Right lobe of liver (tissue), 6 donors: ENCODE measurements around the gene STX3. TPM values are rescaled to one million over a fixed set of nuclear protein-coding genes. Genes with fewer than 3 reads are reported as not detected.
"Not testable (repeated sequence)": the region's sequence is repeated elsewhere in the genome, so short reads cannot be mapped to it uniquely, and the experiment has no call there.

Experiments used
- ATAC-seq, 4 donors: fragments of 200-7000 bp; cut with Tn5 transposase; one replicate each; pipeline ENCODE4 v1.9.1; 2020; ENCODE audit warnings: mild to moderate bottlenecking in 4 of 4, moderate library complexity in 4 of 4
- DNase-seq, 3 donors: peaks; one replicate each; pipeline ENCODE4 v3.0.0-alpha.2; 2020
- H3K27ac ChIP-seq, 3 donors: fragments of 200-600 bp; one replicate each; pipeline ENCODE4 v1.8.0; 2022
- H3K27me3 ChIP-seq, 2 donors: fragments of 200-600 bp; one replicate each; pipeline ENCODE4 v1.8.0; 2022
- H3K36me3 ChIP-seq, 4 donors: fragments of 200-600 bp; sonication (generic) in 1 of 4; one replicate each; pipeline versions ENCODE4 v1.5.1 to v1.8.0; 2017 to 2022; ENCODE audit warnings: control low read depth in 1 of 4
- H3K4me1 ChIP-seq, 4 donors: fragments of 200-600 bp; sonication (generic) in 1 of 4; one replicate each; pipeline versions ENCODE4 v1.5.1 to v1.8.0; 2017 to 2022; ENCODE audit warnings: control low read depth in 1 of 4
- H3K4me3 ChIP-seq, 3 donors: fragments of 200-600 bp; one replicate each; pipeline ENCODE4 v1.8.0; 2022
- H3K9me3 ChIP-seq, 4 donors: fragments of 200-600 bp; sonication (generic) in 1 of 4; one replicate each; pipeline versions ENCODE4 v1.5.1 to v1.8.0; 2017 to 2022; ENCODE audit warnings: control low read depth in 1 of 4
- POLR2A ChIP-seq: fragments of 450-650 bp; IDR thresholded peaks from one replicate; pipeline ENCODE4 v1.6.1; 2017; ENCODE audit warnings: antibody characterized with exemption, mild to moderate bottlenecking
- WGBS: methylation state at CpG from one replicate; pipeline ENCODE4 v1.1.6; 2018; ENCODE audit warnings: low coverage, low lambda C conversion rate; ENCODE audit not compliant: insufficient coverage; ENCODE audit errors: missing lambda C conversion rate; 5-methylcytosine and 5-hydroxymethylcytosine counted together
- intact Hi-C, 2 donors: fragments of 100-400 bp; cut with DNase I; formaldehyde crosslinking; loops; one replicate each; pipeline versions ENCODE4 v1.11.2 to v1.14.1; 2022
- total RNA-seq, 6 experiments: library from RNA; depleted of rRNA in 2 of 6; stranded (reverse); fragments of >200 nt in 2 of 6; fragmentation: NEBNext Ultra II Directional in 3 of 6; extraction: Animal tissue kit (Norgen Biotek cat#: 25700) in 3 of 6; gene quantifications; one replicate each; pipeline versions ENCODE4 v1.1.0 to v1.2.4, GENCODE V29; 2016 to 2023
- TF ChIP-seq, protein P1 (sequence below), 4 donors: fragments of 200-600 bp in 3 of 4; fragments of 450-650 bp in 1 of 4; IDR thresholded peaks; one replicate each; pipeline versions ENCODE4 v1.5.1 to v1.8.0; 2016 to 2022; ENCODE audit warnings: antibody characterized with exemption in 4 of 4, mild to moderate bottlenecking in 2 of 4
- donor health status: DM: no; HTN: yes; CAD: no.
- donor health status: DM: no; HTN: no; CAD: no.
- donor health status: DM: no; HTN: no; CAD: no.
- donor health status: DM: no; HTN: yes; CAD: no.
- donor health status: DM: no; HTN: yes; CAD: no.

Gene STX3
- total RNA-seq, 6 experiments from 2014 or later: 4.5 to 16.5 (median 8.6) TPM

DNA sequence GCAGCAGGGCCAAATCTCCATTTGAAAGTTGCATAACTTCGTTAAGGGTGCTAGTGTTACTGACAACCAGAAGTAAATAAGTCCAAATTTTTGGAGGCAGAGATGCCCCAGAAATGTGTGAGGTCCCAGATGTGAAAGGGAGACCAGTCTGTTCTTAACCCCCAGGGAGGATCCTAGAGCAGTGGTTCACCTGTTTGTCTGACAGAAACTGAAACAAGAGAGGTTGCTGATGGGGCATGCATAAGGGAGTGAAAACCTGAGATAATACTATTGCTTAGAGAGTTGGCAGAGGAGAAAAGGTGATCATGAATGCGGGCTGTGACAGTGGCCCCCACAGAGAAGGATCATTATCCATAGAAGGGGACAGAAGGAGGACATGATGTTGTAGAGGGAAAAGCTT, 86.3 kb downstream of the STX3 start:
- no peaks in the 10 kb centered on the region for H3K9me3 ChIP-seq
- no peak for DNase-seq
- TF ChIP-seq, protein P1, sequence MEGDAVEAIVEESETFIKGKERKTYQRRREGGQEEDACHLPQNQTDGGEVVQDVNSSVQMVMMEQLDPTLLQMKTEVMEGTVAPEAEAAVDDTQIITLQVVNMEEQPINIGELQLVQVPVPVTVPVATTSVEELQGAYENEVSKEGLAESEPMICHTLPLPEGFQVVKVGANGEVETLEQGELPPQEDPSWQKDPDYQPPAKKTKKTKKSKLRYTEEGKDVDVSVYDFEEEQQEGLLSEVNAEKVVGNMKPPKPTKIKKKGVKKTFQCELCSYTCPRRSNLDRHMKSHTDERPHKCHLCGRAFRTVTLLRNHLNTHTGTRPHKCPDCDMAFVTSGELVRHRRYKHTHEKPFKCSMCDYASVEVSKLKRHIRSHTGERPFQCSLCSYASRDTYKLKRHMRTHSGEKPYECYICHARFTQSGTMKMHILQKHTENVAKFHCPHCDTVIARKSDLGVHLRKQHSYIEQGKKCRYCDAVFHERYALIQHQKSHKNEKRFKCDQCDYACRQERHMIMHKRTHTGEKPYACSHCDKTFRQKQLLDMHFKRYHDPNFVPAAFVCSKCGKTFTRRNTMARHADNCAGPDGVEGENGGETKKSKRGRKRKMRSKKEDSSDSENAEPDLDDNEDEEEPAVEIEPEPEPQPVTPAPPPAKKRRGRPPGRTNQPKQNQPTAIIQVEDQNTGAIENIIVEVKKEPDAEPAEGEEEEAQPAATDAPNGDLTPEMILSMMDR (IDR thresholded peaks at IDR 0.05): no peak
- no peak for TF ChIP-seq POLR2A
- no peaks in the 10 kb centered on the region for H3K36me3 ChIP-seq
- intact Hi-C loops: no loop called here
- WGBS: 81% methylated on average over 2 of the region's 2 CpGs
- H3K4me3 ChIP-seq: no peak overlapping the region
- H3K27me3 ChIP-seq: no peaks in the 10 kb centered on the region
- no peaks in the 10 kb centered on the region for H3K4me1 ChIP-seq
- no peak for ATAC-seq
- no peak overlapping the region for H3K27ac ChIP-seq

- 59% methylated on average over 9 of the region's 12 CpGs for WGBS
- Histone ChIP-seq H3K27ac (no peak overlapping the region), H3K9me3 (no peaks in the 10 kb centered on the region), H3K4me1 (no peaks in the 10 kb centered on the region), H3K36me3 (no peaks in the 10 kb centered on the region), H3K4me3 (no peak overlapping the region), H3K27me3 (no peaks in the 10 kb centered on the region)
- intact Hi-C loops: no loop called here
- ATAC-seq: no peak
- TF ChIP-seq, protein P1 (IDR thresholded peaks at IDR 0.05): no peak
- TF ChIP-seq POLR2A: no peak
- DNase-seq: no peak
Observed at GRCh38 chr11:59842316-59842715, 87.1 kb downstream of the STX3 start.

DNA sequence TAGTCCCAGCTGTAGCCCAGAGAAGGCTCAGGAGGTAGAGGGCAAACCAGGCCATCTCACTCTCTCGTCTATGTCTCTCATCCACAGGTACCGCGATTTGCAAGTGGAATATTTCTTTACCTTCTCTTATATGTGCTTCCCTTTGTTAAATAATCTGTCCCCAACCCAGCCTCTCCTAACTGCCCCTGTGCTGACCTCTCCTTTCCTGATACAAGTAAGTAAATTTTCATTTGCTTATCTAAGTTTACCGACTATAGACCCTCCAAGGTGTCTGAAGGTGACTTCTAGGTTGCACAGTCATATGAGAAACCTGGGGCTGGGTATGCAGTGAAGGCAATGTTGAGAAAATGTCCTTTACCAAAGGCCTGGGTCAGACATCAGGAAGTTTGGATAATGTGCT, 90.2 kb downstream of the STX3 start, which contains the start of gene CBLIF:
CBLIF (minus strand) TSS at position 101 of the 400 bp plus-strand sequence; CDS start at position 55, 46 bp downstream.
- Histone ChIP-seq H3K4me1 (no peaks in the 10 kb centered on the region), H3K4me3 (no peak within 1 kb of the TSS), H3K27ac (no peak within 1 kb of the TSS), H3K36me3 (no peaks in the 10 kb centered on the region), H3K27me3 (no peaks in the 10 kb centered on the region), H3K9me3 (no peaks in the 10 kb centered on the region)
- WGBS: 76% methylated on average over 4 of the region's 4 CpGs
- TF ChIP-seq, protein P1 (IDR thresholded peaks at IDR 0.05): no peak
- TF ChIP-seq POLR2A: no peak
- intact Hi-C loops: no loop called here
- no peak for DNase-seq
- ATAC-seq: no peak

DNA sequence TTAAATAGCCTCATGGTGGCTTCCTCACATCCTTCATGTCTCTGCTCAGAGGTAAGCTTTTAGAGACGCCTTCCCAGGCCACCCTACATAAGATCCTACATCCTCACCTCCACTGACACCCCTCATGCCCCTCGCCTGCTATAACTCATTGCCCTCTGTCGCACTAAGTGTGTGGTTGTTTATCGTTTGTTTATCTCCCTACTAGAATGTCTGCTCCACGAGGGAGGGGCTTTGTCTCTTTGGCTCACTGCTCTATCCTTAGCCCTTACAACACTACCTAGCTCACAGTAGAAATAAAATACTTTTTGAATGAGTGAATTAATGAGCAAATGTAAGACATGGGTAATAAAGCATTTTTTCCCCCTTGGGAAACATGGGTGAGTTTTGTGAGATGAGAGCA, 91.4 kb downstream of the STX3 start:
- 65% methylated on average over 5 of the region's 5 CpGs for WGBS
- Histone ChIP-seq H3K9me3 (no peaks in the 10 kb centered on the region), H3K36me3 (no peaks in the 10 kb centered on the region), H3K4me1 (no peaks in the 10 kb centered on the region), H3K27ac (no peak overlapping the region), H3K4me3 (no peak overlapping the region), H3K27me3 (no peaks in the 10 kb centered on the region)
- ATAC-seq (no peak), DNase-seq (no peak)
- intact Hi-C loops: no loop called here
- TF ChIP-seq, protein P1 (IDR thresholded peaks at IDR 0.05): no peak
- no peak for TF ChIP-seq POLR2A

DNA sequence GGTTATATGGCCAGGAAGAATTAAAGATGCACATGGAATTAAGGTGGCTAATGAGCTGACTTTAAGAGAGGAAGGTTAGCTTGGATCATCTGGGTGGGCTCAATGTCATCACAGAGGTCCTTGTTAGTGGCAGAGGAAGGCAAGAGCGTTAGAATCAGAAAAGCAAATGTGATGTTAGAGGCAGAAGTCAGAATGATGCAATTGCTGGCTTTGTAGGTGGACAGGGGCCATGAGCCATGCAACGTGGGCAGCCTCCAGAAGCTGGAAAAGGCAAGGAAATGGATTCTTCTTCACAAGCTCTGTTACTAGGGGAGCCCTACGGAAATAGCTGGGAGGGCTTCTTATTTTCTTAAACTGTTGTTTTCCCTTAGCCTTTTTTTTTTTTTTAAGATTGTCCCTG, 92.5 kb downstream of the STX3 start:
- WGBS: 57% methylated on average over 3 of the region's 3 CpGs
- Histone ChIP-seq H3K9me3 (no peaks in the 10 kb centered on the region), H3K36me3 (no peaks in the 10 kb centered on the region), H3K4me1 (no peaks in the 10 kb centered on the region), H3K27ac (no peak overlapping the region), H3K4me3 (no peak overlapping the region), H3K27me3 (no peaks in the 10 kb centered on the region)
- DNase-seq (no peak), ATAC-seq (no peak)
- intact Hi-C loops: no loop called here
- TF ChIP-seq POLR2A: no peak
- TF ChIP-seq, protein P1 (IDR thresholded peaks at IDR 0.05): no peak

DNA sequence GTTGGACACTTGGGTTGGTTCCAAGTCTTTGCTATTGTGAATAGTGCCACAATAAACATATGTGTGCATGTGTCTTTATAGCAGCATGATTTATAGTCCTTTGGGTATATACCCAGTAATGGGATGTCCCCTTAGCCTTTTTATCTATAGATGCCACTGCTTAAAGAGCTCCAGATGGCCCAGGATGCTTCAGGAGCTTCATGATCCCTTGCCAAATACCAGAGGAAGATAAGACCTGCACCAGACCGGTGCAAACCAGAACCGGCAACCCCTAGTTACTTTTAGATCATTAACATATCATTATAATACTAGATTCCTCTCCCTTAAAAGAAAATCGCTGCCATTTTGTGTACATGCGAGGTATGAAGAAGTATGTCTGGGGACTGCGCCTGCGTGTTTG, 93.3 kb downstream of the STX3 start:
- not testable (repeated sequence) for ATAC-seq, H3K27ac ChIP-seq

More for the DNA sequence above, 93.3 kb downstream of the STX3 start:
- DNase-seq, H3K4me1 ChIP-seq, H3K36me3 ChIP-seq, H3K9me3 ChIP-seq, intact Hi-C loops, H3K27me3 ChIP-seq, H3K4me3 ChIP-seq: not testable (repeated sequence)
- 77% methylated on average over 6 of the region's 6 CpGs for WGBS
